Parathyroid adenoma (tissue), 2 donors: ENCODE measurements around the gene SPHKAP.
"Not testable (repeated sequence)": the region's sequence is repeated elsewhere in the genome, so short reads cannot be mapped to it uniquely, and the experiment has no call there.

Source experiments
- H2AFZ ChIP-seq: fragments of 300-600 bp; sonication (generic); one replicate; pipeline ENCODE4 v1.7.0; 2017; ENCODE audit warnings: antibody characterized with exemption, mild to moderate bottlenecking
- H3K27ac ChIP-seq: fragments of 300-600 bp; sonication (generic); one replicate; pipeline ENCODE4 v1.7.0; 2017
- H3K27me3 ChIP-seq: fragments of 300-600 bp; sonication (generic); one replicate; pipeline ENCODE4 v1.7.0; 2017; ENCODE audit warnings: low read length; ENCODE audit not compliant: control insufficient read depth, insufficient read depth
- H3K36me3 ChIP-seq: fragments of 300-600 bp; sonication (generic); one replicate; pipeline ENCODE4 v1.7.0; 2017; ENCODE audit warnings: low read length; ENCODE audit not compliant: control insufficient read depth, insufficient read depth
- H3K4me1 ChIP-seq: fragments of 300-600 bp; sonication (generic); one replicate; pipeline ENCODE4 v1.7.0; 2017; ENCODE audit warnings: control low read depth
- H3K4me2 ChIP-seq: fragments of 300-600 bp; sonication (generic); one replicate; pipeline ENCODE4 v1.7.0; 2017; ENCODE audit warnings: low read length
- H3K4me3 ChIP-seq: fragments of 300-600 bp; sonication (generic); one replicate; pipeline ENCODE4 v1.7.0; 2017; ENCODE audit warnings: low read depth, low read length
- H3K79me2 ChIP-seq: fragments of 300-600 bp; sonication (generic); one replicate; pipeline ENCODE4 v1.7.0; 2017; ENCODE audit warnings: control low read depth
- H3K9ac ChIP-seq: fragments of 300-600 bp; sonication (generic); one replicate; pipeline ENCODE4 v1.7.0; 2017; ENCODE audit warnings: mild to moderate bottlenecking
- H3K9me3 ChIP-seq: fragments of 300-600 bp; sonication (generic); one replicate; pipeline ENCODE4 v1.7.0; 2017; ENCODE audit warnings: low read length; ENCODE audit not compliant: control insufficient read depth
- TF ChIP-seq, protein P1 (sequence below): fragments of 300-600 bp; sonication (generic); IDR thresholded peaks from one replicate; pipeline ENCODE4 v1.7.0; 2017; ENCODE audit warnings: antibody characterized with exemption, mild to moderate bottlenecking
- donor health status: primary hyperparathyroidism.

SPHKAP gene

DNA sequence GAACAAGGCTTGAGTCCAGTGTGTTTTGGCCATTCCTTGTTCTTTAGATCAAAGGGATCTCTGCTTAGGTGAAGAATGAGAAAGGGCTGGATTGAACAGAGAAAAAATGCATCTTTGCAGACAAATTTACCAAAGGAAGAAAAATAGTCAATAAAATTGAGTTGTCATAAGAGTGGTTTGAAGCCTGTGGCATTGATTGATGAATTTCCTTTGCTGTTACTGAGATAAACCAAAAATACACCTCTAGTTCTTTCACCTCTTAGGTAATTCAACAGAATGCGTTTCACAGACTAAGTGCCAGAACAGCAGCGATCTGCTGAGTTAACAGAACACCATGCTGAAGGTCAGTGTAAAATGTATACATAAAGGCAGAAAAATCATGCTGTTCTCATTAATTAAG lies 96.8 kb downstream of the SPHKAP start:
- Histone ChIP-seq H2AFZ (no peak overlapping the region), H3K9ac (no peak overlapping the region), H3K4me3 (no peak overlapping the region), H3K4me1 (no peaks in the 10 kb centered on the region), H3K9me3 (no peaks in the 10 kb centered on the region), H3K79me2 (no peaks in the 10 kb centered on the region), H3K4me2 (no peak overlapping the region), H3K27me3 (no peaks in the 10 kb centered on the region), H3K27ac (no peak overlapping the region), H3K36me3 (no peaks in the 10 kb centered on the region)
- TF ChIP-seq, protein P1, sequence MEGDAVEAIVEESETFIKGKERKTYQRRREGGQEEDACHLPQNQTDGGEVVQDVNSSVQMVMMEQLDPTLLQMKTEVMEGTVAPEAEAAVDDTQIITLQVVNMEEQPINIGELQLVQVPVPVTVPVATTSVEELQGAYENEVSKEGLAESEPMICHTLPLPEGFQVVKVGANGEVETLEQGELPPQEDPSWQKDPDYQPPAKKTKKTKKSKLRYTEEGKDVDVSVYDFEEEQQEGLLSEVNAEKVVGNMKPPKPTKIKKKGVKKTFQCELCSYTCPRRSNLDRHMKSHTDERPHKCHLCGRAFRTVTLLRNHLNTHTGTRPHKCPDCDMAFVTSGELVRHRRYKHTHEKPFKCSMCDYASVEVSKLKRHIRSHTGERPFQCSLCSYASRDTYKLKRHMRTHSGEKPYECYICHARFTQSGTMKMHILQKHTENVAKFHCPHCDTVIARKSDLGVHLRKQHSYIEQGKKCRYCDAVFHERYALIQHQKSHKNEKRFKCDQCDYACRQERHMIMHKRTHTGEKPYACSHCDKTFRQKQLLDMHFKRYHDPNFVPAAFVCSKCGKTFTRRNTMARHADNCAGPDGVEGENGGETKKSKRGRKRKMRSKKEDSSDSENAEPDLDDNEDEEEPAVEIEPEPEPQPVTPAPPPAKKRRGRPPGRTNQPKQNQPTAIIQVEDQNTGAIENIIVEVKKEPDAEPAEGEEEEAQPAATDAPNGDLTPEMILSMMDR = no peak

DNA sequence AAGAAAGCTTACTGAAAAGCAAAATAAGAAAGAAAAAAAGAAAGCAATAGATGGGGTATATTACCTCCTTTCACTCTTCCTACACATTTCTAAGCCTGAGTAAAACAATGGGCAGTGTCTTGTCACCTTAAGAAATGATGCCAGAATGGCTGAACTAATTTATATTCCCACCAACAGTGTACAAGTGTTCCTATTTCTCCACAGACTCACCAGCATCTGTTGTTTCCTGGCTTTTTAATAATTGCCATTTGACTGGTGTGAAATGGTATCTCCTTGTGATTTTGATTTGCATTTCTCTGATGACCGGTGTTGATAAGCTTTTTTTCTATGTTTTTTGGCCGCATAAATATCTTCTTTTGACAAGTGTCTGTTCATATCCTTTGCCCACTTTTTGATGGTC lies 98.4 kb downstream of the SPHKAP start:
- Histone ChIP-seq H3K9ac (no peak overlapping the region), H3K27ac (no peak overlapping the region), H2AFZ (no peak overlapping the region), H3K4me3 (no peak overlapping the region), H3K9me3 (no peaks in the 10 kb centered on the region), H3K27me3 (no peaks in the 10 kb centered on the region), H3K36me3 (no peaks in the 10 kb centered on the region), H3K79me2 (no peaks in the 10 kb centered on the region), H3K4me2 (no peak overlapping the region), H3K4me1 (no peaks in the 10 kb centered on the region)
- TF ChIP-seq, protein P1 = no peak

DNA sequence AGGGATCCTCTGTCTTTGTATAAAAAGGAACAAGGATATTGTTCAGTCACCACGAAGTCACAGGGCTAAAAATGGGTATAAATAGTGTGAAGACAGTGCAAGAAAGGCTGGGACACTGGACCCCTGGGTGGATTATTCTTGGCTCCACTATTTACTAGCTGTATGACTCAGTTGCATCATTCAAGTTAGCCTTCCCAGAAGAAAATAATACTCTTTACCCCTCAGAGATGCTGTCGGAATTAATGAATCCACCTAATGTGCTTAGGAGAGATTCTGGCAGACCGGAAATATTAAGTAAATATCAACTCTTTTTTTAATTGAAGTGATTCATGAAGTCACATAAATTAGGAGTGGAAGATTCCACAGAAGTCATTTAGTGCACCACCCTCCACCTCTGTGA lies 98.9 kb downstream of the SPHKAP start:
- no peaks in the 10 kb centered on the region for H3K36me3 ChIP-seq
- no peak overlapping the region for H3K27ac ChIP-seq
- no peaks in the 10 kb centered on the region for H3K9me3 ChIP-seq
- no peak overlapping the region for H3K4me3 ChIP-seq
- H3K27me3 ChIP-seq = no peaks in the 10 kb centered on the region
- H3K9ac ChIP-seq = no peak overlapping the region
- TF ChIP-seq, protein P1 = no peak
- no peak overlapping the region for H2AFZ ChIP-seq
- H3K4me2 ChIP-seq = no peak overlapping the region
- H3K4me1 ChIP-seq = no peaks in the 10 kb centered on the region
- H3K79me2 ChIP-seq = no peaks in the 10 kb centered on the region

DNA sequence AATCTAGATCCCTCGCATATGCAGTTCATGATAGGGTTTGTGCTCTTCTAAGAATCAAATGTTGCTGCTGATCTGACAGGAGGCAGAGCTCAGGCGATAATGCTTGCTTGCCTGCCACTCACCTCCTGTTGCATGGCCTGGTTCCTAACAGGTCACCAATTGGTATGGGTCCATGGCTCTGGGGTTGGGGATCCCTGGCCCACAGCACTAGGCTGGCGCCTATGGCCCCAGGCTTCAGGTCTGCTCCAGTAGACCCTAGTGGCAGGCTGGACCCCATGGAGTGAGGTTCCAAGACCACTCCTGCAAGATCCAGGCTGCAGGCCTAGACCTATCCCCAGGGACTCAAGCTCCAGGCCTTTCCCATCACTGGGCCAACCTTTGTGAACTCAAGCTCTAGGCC lies 102.3 kb downstream of the SPHKAP start:
- no peaks in the 10 kb centered on the region for H3K79me2 ChIP-seq
- H3K4me2 ChIP-seq = no peak overlapping the region
- H3K36me3 ChIP-seq = no peaks in the 10 kb centered on the region
- no peaks in the 10 kb centered on the region for H3K4me1 ChIP-seq
- no peak overlapping the region for H2AFZ ChIP-seq
- TF ChIP-seq, protein P1 = no peak
- no peak overlapping the region for H3K27ac ChIP-seq
- no peak overlapping the region for H3K9ac ChIP-seq
- no peaks in the 10 kb centered on the region for H3K9me3 ChIP-seq
- no peak overlapping the region for H3K4me3 ChIP-seq
- no peaks in the 10 kb centered on the region for H3K27me3 ChIP-seq

DNA sequence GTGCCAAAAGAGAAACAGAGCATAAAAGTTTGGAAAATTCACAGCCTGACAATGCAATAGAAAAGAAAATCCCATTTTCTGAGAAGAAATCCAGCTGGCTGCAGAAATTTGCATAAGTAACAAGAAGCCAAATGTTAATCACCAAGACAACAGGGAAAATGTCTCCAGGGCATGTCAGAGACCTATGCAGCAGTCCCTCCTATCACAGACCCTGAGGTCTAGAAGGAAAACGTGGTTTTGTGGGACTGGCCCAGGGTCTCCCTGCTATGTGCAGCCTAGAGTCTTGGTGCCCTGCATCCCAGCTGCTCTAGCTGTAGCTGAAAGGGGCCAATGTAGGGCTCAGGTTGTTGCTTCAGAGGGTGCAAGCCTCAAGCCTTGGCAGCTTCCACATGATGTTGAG lies 104.8 kb downstream of the SPHKAP start:
- not testable (repeated sequence) for H3K36me3 ChIP-seq, H3K27ac ChIP-seq

More for the DNA sequence above, 104.8 kb downstream of the SPHKAP start:
- not testable (repeated sequence) for H2AFZ ChIP-seq, H3K4me1 ChIP-seq, H3K9ac ChIP-seq, H3K4me2 ChIP-seq, H3K27me3 ChIP-seq, H3K9me3 ChIP-seq, H3K79me2 ChIP-seq, H3K4me3 ChIP-seq
